ENCODE results near the gene NEDD4L. TPM values are rescaled to one million over a fixed set of nuclear protein-coding genes. Genes with fewer than 3 reads are reported as not detected.
A peak's percentile ranks its signal among the peaks of the same experiment; 100 is the strongest.
"Not testable (repeated sequence)": the region's sequence is repeated elsewhere in the genome, so short reads cannot be mapped to it uniquely, and the experiment has no call there.

The NEDD4L gene
- polyA plus RNA-seq, 2 donors, result 10.8 to 14.1 TPM

GRCh38 chr18:58272209-58272608, 228.2 kb downstream of the NEDD4L start:
- WGBS, 2 donors, result 56 to 69% methylated on average over 6 of the region's 6 CpGs
- Histone ChIP-seq H3K27ac (ENCODE audit: low read depth in 2 of 2, low read length in 1 of 2) (no peak overlapping the region), H3K27me3 (ENCODE audit: control insufficient read depth in 1 of 2, insufficient read depth in 2 of 2, low read length in 2 of 2) (no peaks in the 10 kb centered on the region), H3K4me3 (ENCODE audit: low read depth in 1 of 2, low read length in 2 of 2) (no peak overlapping the region), H3K36me3 (ENCODE audit: control insufficient read depth in 2 of 2, insufficient read depth in 2 of 2, low read length in 1 of 2) (no peaks in the 10 kb centered on the region), H3K9me3 (ENCODE audit: control insufficient read depth in 2 of 2, insufficient read depth in 1 of 2, low read depth in 1 of 2, low read length in 1 of 2) (no peaks in the 10 kb centered on the region), H3K4me1 (ENCODE audit: control insufficient read depth in 2 of 2, insufficient read depth in 2 of 2, low read length in 1 of 2) (peaks cover 3 to 10% of the 10 kb centered on the region in 2 donors)

- no peak overlapping the region for H3K27ac ChIP-seq (ENCODE audit: low read depth in 2 of 2, low read length in 1 of 2)
- no peaks in the 10 kb centered on the region for H3K36me3 ChIP-seq (ENCODE audit: control insufficient read depth in 2 of 2, insufficient read depth in 2 of 2, low read length in 1 of 2)
- WGBS, 2 donors, result 81 to 86% methylated on average over 7 of the region's 7 CpGs
- H3K27me3 ChIP-seq (ENCODE audit: control insufficient read depth in 1 of 2, insufficient read depth in 2 of 2, low read length in 2 of 2), result no peaks in the 10 kb centered on the region
- no peaks in the 10 kb centered on the region for H3K9me3 ChIP-seq (ENCODE audit: control insufficient read depth in 2 of 2, insufficient read depth in 1 of 2, low read depth in 1 of 2, low read length in 1 of 2)
- no peak overlapping the region for H3K4me3 ChIP-seq (ENCODE audit: low read depth in 1 of 2, low read length in 2 of 2)
- peaks cover 3 to 10% of the 10 kb centered on the region in 2 donors for H3K4me1 ChIP-seq (ENCODE audit: control insufficient read depth in 2 of 2, insufficient read depth in 2 of 2, low read length in 1 of 2)
Measured at GRCh38 chr18:58272779-58273435, 228.9 kb downstream of the NEDD4L start.

- Histone ChIP-seq H3K27me3 (ENCODE audit: control insufficient read depth in 1 of 2, insufficient read depth in 2 of 2, low read length in 2 of 2) (no peaks in the 10 kb centered on the region), H3K36me3 (ENCODE audit: control insufficient read depth in 2 of 2, insufficient read depth in 2 of 2, low read length in 1 of 2) (no peaks in the 10 kb centered on the region), H3K4me1 (ENCODE audit: control insufficient read depth in 2 of 2, insufficient read depth in 2 of 2, low read length in 1 of 2) (peaks cover 4 to 5% of the 10 kb centered on the region in 2 donors), H3K27ac (ENCODE audit: low read depth in 2 of 2, low read length in 1 of 2) (no peak overlapping the region), H3K9me3 (ENCODE audit: control insufficient read depth in 2 of 2, insufficient read depth in 1 of 2, low read depth in 1 of 2, low read length in 1 of 2) (no peaks in the 10 kb centered on the region), H3K4me3 (ENCODE audit: low read depth in 1 of 2, low read length in 2 of 2) (no peak overlapping the region)
- WGBS, 2 donors, result 39 to 88% methylated on average over 1 of the region's 1 CpG
Measured at GRCh38 chr18:58275176-58275575, 231.2 kb downstream of the NEDD4L start.

GRCh38 chr18:58276789-58277739, 233.0 kb downstream of the NEDD4L start:
- H3K4me1 ChIP-seq (ENCODE audit: control insufficient read depth in 2 of 2, insufficient read depth in 2 of 2, low read length in 1 of 2), result peaks cover 3 to 8% of the 10 kb centered on the region in 2 donors
- 38 to 48% methylated on average over 10 of the region's 10 CpGs for WGBS, 2 donors
- H3K36me3 ChIP-seq (ENCODE audit: control insufficient read depth in 2 of 2, insufficient read depth in 2 of 2, low read length in 1 of 2), result no peaks in the 10 kb centered on the region
- peak overlapping the region in 1 of 2 donors; percentile 11 for H3K27ac ChIP-seq (ENCODE audit: low read depth in 2 of 2, low read length in 1 of 2)
- no peaks in the 10 kb centered on the region for H3K27me3 ChIP-seq (ENCODE audit: control insufficient read depth in 1 of 2, insufficient read depth in 2 of 2, low read length in 2 of 2)
- no peak overlapping the region for H3K4me3 ChIP-seq (ENCODE audit: low read depth in 1 of 2, low read length in 2 of 2)
- no peaks in the 10 kb centered on the region for H3K9me3 ChIP-seq (ENCODE audit: control insufficient read depth in 2 of 2, insufficient read depth in 1 of 2, low read depth in 1 of 2, low read length in 1 of 2)

GRCh38 chr18:58279504-58280175, 235.6 kb downstream of the NEDD4L start:
- 74 to 81% methylated on average over 7 of the region's 7 CpGs for WGBS, 2 donors
- H3K27me3 ChIP-seq (ENCODE audit: control insufficient read depth in 1 of 2, insufficient read depth in 2 of 2, low read length in 2 of 2), result no peaks in the 10 kb centered on the region
- H3K27ac ChIP-seq (ENCODE audit: low read depth in 2 of 2, low read length in 1 of 2), result no peak overlapping the region
- no peaks in the 10 kb centered on the region for H3K9me3 ChIP-seq (ENCODE audit: control insufficient read depth in 2 of 2, insufficient read depth in 1 of 2, low read depth in 1 of 2, low read length in 1 of 2)
- H3K4me1 ChIP-seq (ENCODE audit: control insufficient read depth in 2 of 2, insufficient read depth in 2 of 2, low read length in 1 of 2), result peaks cover 3 to 4% of the 10 kb centered on the region in 2 donors
- no peak overlapping the region for H3K4me3 ChIP-seq (ENCODE audit: low read depth in 1 of 2, low read length in 2 of 2)
- H3K36me3 ChIP-seq (ENCODE audit: control insufficient read depth in 2 of 2, insufficient read depth in 2 of 2, low read length in 1 of 2), result no peaks in the 10 kb centered on the region

- Histone ChIP-seq H3K4me1 (ENCODE audit: control insufficient read depth in 2 of 2, insufficient read depth in 2 of 2, low read length in 1 of 2) (peaks cover 3 to 4% of the 10 kb centered on the region in 2 donors), H3K9me3 (ENCODE audit: control insufficient read depth in 2 of 2, insufficient read depth in 1 of 2, low read depth in 1 of 2, low read length in 1 of 2) (no peaks in the 10 kb centered on the region), H3K36me3 (ENCODE audit: control insufficient read depth in 2 of 2, insufficient read depth in 2 of 2, low read length in 1 of 2) (no peaks in the 10 kb centered on the region), H3K27me3 (ENCODE audit: control insufficient read depth in 1 of 2, insufficient read depth in 2 of 2, low read length in 2 of 2) (no peaks in the 10 kb centered on the region), H3K27ac (ENCODE audit: low read depth in 2 of 2, low read length in 1 of 2) (no peak overlapping the region), H3K4me3 (ENCODE audit: low read depth in 1 of 2, low read length in 2 of 2) (no peak overlapping the region)
- 71 to 79% methylated on average over 8 of the region's 8 CpGs for WGBS, 2 donors
Measured at GRCh38 chr18:58280191-58280590, 236.2 kb downstream of the NEDD4L start.

- H3K36me3 ChIP-seq (ENCODE audit: control insufficient read depth in 2 of 2, insufficient read depth in 2 of 2, low read length in 1 of 2); H3K27me3 ChIP-seq (ENCODE audit: control insufficient read depth in 1 of 2, insufficient read depth in 2 of 2, low read length in 2 of 2); H3K27ac ChIP-seq (ENCODE audit: low read depth in 2 of 2, low read length in 1 of 2); H3K4me1 ChIP-seq (ENCODE audit: control insufficient read depth in 2 of 2, insufficient read depth in 2 of 2, low read length in 1 of 2); H3K9me3 ChIP-seq (ENCODE audit: control insufficient read depth in 2 of 2, insufficient read depth in 1 of 2, low read depth in 1 of 2, low read length in 1 of 2); H3K4me3 ChIP-seq (ENCODE audit: low read depth in 1 of 2, low read length in 2 of 2): not testable (repeated sequence)
- 96 to 98% methylated on average over 11 of the region's 11 CpGs for WGBS, 2 donors
Measured at GRCh38 chr18:58282872-58283271, 238.8 kb downstream of the NEDD4L start.

GRCh38 chr18:58284699-58285448, 240.8 kb downstream of the NEDD4L start:
- Histone ChIP-seq H3K27ac (ENCODE audit: low read depth in 2 of 2, low read length in 1 of 2) (no peak overlapping the region), H3K4me3 (ENCODE audit: low read depth in 1 of 2, low read length in 2 of 2) (no peak overlapping the region), H3K4me1 (ENCODE audit: control insufficient read depth in 2 of 2, insufficient read depth in 2 of 2, low read length in 1 of 2) (peaks cover 0 to 4% of the 10 kb centered on the region in 2 donors), H3K9me3 (ENCODE audit: control insufficient read depth in 2 of 2, insufficient read depth in 1 of 2, low read depth in 1 of 2, low read length in 1 of 2) (no peaks in the 10 kb centered on the region), H3K27me3 (ENCODE audit: control insufficient read depth in 1 of 2, insufficient read depth in 2 of 2, low read length in 2 of 2) (no peaks in the 10 kb centered on the region), H3K36me3 (ENCODE audit: control insufficient read depth in 2 of 2, insufficient read depth in 2 of 2, low read length in 1 of 2) (no peaks in the 10 kb centered on the region)
- WGBS, 2 donors, result 78 to 90% methylated on average over 6 of the region's 6 CpGs

Data from esophagus (tissue), 2 donors.